GM03348 (cell line): ENCODE data around the gene MFAP4.

Experiments
- DNase-seq: peaks from one replicate; pipeline ENCODE4 v3.0.0; 2012; ENCODE audit warnings: low spot score

Gene MFAP4

DNA sequence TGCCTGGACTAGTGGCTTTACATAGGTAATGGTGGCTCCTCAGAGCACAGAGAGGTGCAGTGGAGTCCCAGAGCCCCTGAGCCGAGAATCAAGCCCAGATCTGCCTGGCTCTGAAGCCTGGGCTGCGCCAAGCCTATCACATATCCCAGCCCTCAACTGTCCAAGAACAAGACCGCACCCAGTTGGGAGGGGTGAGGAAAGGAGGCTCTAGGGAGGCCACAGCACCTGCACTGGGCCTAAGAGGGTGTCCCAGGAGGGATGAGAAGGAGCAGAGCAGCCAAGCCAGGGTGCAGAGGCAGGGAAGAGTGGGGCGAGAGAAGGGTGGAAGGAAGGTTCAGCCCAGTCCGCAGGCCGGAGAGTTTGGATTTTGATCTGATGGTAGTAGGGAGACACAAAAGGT is 23.1 kb upstream of the MFAP4 start:
- DNase-seq: no peak

DNA sequence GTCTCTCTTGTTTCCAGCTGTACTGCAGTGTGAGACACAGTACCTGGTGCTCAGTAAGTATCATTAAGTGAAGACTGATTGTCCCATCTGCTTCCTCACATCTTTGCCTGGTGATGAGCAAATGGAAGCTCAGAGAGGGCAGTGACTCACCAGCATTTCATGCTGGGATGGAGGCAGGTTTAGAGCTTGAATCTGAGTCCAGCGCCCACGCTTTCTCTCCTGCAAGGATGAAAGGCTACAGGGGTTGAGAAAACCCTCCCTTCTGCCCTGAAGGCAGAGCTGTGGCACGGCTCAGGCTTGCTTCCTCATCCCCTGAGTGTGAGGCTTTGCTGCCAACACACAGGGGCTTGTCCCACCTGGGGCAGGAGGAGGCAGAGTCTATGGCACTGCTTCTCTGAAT is 22.5 kb upstream of the MFAP4 start:
- peak; percentile 73 for DNase-seq

DNA sequence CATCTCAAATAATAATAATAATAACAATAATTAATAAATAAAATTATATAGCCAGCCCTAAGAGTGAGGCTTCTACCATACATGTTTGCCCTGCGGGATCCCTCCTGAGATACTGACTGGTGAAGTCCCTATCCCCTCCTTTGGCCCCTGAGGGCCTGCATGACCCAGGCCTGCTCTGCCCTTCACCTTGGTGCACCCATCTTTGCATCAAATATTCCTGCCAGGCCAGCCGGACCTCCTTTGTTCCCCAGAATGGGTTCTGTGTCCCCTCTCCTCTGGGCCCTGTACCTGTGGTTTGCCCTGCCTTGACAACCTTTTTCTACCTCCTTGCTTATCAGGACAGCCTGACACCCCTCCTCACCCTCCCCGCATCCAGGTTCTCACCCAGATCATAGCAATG is 22.1 kb upstream of the MFAP4 start:
- DNase-seq: no peak

DNA sequence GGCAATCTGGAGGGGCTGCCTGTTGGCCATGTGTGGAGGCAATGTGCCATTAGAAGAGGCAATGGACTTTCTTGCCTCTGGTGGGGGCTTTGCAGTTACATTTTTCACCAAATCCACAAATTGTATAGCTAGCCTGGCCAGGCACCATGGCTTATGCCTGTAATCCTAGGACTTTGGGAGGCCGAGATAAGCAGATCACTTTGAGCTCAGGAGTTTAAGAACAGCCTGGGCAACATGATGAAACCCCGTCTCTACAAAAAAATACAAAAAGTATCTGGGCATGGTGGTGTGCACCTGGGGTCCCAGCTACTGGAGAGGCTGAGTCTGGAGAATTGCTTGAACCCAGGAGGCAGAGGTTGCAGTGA is 21.3 kb upstream of the MFAP4 start:
- no peak for DNase-seq

DNA sequence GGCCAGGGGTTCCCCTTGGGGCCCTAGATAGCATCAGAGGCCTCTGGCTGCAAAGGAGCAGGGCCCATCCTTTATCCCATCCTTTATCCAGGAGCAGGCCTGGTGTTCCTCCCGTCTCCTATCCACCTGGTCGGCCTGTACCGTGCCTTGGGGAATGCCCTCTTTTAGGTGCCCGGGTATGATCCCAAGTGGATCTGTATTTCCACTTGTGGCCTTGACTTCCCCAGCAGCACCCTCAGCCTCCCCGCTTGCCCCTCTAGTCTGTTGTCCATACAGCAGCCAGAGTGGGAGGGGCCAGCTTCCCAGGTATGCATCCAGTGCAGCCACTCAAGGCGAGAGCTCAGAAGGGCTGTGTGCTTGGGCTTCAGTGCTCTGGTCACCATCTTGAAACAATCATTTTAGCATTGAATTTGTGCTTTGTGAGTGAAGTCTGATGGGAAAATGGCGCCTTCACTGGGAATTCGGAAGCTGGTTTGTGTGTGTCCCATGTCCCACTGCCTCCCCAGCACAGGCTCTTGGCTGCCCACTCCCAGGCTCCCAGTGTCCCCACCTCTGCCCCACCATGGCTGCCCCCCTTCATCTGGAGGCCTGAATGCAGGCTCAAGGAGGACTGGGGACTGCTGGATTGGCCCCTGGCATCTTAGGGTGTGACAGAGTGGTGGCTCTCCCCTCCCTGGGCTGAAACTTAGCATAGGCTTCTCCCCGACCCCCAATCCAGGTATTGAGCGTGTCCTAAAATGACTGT is 20.8 kb upstream of the MFAP4 start:
- no peak for DNase-seq

DNA sequence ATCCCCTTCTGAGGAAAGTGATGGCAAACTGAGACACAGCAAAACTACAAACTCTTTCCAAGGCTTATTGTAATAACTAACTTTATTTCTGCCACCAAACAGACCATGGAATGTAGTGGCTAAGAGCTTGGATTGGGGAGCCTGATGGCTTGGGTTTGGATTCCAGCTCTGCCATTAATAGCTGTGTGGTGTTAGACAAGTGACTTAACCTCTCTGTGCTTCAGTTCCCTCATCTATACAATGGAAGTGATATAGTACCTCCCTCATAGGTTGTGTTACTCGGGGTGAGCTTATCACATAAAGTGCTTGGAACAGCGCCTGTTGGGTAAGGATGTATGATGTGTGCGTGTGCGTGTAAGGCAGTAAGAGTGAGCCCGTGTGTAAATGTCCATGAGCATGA is 18.1 kb upstream of the MFAP4 start:
- no peak for DNase-seq

DNA sequence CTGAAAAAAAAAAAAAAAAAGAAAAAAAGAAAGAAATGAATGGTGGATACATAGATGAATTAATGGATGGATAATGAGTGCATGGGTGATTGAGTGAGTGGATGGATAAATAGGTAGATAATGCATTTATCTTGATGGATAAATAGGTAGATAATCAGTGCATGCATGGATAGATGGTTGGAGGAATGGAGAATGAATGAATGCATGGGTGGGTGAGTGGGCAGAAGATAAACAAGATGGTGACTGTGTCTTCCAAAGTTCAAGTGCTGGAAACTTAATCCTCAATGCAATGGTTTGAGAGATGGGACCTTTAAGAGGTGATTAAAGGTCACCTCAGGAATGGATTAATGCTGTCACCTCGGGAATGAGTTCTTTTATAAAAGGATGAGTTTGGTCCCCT is 17.3 kb upstream of the MFAP4 start:
- DNase-seq: no peak

DNA sequence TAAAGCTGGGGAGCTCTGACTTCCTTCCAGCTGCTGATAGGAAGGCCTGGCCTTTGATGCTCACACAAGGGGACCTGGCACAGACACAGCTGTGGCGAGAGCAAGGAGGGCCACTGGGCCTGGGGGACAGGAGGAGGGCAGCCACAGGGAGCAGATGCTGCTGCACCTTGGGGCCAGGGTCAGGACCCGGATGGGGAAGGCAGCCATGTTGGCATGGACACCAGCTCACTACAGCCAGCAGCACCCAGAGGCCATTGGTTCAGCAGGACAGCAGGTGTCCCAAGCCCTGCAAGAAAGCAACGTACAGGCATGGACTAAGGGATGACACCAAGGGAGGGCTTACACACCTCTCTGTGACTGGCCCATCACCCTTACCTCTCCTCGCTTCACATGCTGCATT is 16.0 kb upstream of the MFAP4 start:
- no peak for DNase-seq

DNA sequence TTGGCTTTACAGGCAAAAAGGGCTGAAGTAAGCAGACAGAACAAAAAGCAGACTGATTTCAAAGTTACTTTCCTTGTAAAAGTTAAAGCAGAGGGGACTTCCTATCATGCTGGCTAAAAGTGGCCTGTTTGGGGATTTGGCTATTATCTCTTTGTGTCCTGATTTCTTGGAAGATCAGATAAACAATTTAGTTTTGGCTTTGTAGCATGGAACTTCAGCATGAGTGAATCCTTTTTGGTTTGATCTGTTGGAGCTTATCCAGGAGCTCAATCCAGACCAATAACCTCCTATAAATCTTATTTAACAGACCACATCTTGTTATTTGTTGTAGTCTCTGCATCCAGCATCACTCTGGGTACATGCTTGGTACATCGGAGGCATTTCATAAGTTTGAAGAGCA is 15.2 kb upstream of the MFAP4 start:
- DNase-seq: no peak

DNA sequence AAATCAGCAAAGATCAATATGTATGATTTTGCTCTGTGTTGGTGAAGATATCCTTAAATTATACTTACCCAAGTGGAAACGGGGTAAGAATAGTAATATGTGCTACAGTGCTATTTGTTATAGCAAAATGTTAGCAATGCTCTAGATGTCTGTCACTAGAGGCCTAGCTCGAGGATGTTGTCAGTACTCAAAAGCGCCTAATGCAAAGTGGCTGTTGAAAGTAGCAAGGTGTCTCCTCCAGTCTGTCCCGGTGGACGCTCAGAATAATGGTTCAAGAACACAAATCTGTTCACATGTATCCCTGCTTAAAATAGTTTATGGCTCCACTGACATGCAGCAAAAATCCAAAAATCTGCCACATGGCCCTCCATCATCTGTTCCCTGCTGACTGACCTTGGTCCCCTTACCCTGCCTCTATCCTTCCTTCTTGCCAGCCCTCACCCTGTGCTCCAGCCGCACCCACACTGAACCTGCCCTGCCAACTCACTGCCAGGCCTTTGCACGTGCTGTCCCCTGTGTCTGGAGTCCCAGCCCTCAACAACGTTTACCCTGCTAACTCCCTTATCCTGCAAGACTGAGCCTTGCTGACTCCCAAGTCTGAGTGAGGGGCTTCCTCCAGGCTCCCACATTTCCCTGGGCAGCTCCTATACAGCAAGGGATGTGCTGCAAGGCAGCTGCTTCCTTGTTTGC is 14.5 kb upstream of the MFAP4 start:
- DNase-seq: no peak

DNA sequence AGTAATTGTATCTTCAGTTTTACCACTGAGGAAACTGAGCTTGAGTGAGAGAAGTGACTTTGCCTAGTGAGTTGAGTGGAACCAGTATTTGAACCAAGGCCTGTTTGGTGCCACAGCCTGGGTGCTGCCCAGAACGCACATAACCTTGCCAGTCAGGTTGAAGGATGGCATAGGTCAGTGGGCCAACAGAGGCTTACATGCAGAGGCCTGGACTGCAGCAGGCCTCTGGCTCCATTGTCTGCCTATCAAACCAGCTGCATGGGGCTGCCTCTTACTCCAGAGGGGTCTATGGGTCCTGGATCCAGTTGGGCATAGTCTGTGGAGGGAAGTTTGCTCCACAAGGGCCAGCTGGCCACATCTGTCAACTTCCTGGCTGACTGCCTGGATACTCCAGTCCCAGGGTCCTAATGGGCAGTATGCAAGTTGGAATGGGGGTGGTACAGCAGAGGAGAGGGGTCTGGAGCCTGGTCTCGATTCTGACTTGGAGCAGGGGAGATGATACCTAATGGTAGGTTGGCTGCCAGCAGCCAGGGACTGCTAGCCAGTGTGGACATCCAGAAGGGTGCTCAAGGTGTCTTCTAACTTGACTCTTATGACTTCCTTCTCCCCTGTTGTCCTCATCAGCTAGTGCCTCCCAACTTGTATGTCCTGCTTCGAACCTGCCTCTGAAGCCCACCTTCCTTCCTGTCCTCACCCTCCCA is 12.9 kb upstream of the MFAP4 start:
- no peak for DNase-seq

DNA sequence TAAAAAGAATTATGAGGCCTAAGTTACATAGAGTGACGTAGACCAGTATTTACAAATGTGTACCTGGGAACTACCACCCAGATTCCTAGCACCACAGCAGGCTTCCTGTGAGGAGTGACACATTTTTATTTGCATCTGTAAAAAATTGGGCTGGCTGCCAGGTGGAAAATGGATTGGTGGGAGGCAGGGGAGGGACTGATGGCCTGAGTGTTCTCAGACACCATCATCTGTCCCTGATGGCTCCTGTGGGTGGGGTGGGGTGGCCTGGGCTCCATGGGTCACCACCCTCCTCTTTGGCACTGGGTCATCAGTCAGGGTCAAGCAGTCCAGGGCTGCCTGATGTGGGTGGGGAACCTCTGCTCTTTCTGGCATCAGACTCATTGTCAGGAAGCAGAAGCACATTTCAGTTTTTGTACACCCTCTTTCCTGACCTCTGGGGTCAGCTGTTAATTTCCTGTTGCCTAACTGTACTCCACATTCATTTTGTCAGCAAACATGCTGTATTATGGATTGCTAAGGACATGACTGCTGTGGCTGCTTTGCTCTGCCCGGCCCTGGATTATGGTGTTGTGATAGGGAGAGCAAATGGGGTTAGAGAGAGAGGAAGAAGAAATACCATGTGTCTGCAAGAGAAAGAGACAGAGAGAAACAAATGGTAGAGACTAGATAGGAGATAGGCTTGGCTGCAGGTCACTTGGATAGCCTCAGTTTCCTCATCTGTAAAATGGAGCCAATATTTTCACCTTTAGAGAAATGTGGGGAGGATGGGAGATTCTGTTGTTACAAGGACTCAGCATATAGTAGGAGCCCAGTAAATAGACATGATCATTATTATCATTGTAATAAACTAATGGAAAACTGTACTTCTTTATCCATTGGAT is 11.6 kb upstream of the MFAP4 start:
- peak; percentile 36 for DNase-seq

DNA sequence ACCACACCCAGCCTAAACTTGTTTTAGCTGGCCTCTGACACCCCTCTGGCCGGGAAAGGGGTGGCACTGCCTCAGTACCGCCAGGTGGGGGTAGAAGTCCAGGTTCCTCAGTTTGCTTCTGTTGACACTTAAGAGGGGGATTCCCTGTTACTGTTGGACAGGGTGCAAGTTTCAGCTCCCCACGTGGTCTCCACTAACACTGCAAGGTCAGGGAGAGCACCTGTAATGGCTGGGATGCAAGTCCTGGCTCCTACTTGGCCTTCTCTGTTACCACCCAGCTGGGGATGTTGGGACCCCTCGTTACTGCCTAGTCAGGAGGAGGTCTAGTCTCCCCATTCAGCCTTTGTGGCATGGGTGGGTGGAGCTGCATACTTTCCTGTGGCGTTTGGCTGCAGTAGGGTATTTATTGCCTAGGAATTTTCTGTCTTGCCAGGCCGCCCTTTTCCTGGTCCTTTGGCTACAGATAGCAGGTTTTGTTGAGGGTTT is 10.6 kb upstream of the MFAP4 start:
- no peak for DNase-seq

DNA sequence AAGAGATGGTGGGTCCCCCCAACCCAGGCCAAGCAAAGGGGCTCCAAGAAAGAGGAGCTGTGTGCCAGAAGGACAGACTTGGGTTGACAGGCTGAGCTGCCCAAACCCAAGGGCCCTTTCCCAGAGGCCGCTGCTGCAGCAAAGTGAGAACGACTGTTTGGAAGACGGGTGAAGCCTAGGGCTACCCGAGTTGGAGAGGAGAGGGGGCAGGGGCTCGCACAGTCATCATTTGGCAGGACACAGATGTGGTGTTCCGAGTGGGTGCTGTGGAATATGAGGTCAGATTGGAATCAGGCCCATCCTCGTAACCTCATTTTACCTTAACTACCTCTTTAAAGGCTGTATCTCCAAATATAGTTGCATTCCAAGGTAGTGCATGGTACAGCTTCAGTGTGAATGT is 5.3 kb upstream of the MFAP4 start:
- no peak for DNase-seq

DNA sequence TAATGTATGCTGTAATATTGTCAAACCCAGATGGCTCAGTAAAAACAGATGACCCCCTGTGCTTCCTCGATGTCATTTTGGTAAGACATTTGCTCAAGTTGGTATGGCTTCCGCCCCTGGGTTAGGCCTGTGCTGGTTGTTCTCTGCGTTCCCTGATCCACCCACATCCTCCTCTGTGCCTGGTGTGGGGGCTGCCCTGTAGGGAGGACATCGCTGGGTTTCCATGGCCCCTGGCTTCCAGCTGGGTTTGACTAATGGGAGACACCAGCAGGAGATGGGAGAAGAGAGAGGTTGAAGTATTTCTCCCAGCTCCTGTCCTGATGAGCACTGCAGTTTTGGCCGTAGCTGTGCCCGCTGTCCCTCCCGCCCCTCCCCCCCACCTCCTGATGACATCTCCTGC is 4.4 kb upstream of the MFAP4 start:
- DNase-seq: no peak

DNA sequence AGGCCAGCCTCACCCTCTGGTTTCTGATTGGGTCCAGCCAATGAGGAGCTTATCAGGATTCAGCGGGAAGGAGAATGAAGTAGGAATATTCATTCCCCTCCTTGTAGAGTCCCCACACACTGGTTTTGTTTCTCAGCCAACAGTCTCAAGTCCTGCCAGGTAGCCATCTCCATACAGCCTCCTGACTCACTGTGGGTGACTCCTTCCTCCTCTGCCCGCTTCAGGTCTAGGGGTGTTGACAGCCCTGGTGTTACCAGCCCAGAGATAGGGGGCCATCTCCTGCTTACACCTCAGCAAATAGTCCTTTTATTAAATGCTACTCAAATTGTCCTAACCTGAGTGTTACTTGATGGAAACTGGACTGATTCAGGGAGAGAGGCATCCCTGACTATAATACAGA is 4.0 kb upstream of the MFAP4 start:
- no peak for DNase-seq

DNA sequence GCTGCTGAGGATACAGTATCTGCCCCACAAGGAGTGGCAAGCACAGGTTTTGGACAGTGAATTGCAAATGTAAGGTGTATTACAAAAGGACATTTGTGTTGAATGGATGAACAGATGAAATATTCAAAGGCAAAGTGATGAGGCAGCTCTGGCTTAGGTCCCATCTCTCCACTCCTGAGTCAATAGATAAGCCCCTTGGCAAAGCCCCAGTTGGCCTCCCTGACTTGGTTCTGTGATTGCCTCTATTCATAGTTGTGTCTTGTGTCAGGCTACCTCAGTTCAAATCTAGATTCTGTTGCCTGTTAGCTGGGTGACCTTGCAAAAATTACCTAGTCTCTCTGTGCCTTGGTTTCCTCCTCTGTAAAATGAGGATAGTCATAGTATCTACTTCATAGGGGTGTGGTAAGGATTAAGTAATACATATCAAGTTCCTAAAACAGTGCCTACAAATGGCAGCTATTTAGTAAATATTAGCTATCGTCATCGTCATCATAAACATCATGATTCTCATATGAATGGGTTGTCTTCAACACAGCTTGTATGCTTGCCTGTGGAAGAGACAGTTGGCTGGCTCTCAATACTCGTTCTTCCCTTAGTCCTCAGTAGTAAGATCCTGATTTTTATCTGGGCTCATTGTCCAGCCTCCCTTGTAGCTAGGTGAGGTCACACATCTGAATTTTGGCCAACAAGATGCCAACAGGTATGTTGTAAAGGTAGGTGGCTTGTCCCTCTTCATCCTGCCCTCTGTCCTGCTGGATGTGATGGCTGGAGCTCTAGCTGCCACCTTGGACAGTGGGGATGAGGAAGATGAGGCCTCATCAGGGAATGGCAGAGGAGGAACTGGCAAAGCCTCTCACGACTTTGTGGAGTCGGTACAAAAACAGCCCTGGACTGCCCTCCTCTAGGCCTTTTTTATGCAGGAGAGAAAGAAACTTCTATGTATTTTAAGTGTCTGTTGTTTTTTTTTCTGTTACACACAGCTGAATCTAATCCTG is 2.1 kb upstream of the MFAP4 start:
- no peak for DNase-seq

DNA sequence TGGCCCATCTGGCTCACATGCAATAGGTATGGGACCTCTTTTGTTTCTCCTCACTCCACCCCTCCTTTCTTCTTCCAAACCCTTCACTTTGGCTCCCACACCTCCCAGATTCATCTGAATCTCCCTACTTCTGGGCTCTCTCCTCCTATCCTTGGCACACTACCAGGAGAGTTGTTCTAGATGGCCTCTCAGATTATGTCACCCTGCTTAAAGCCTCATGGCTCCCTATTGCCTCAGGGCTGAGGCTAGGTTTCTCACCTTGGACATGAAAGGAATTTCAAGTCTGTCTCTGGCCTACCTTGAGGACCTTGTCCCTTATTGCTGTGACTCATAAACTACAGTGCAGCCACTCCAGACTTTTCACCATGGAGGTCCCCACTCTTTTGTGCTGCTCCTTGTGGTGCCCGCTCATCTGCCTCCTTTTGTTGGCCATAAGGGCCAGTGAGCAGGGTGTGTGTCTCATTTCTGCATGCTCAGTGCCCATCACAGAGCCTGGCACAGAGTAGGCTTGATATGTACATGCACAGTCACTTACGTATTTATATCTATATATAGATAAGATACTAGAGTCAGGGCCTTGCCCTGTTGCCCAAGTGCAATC is 1.0 kb upstream of the MFAP4 start:
- peak; percentile 76 for DNase-seq

DNA sequence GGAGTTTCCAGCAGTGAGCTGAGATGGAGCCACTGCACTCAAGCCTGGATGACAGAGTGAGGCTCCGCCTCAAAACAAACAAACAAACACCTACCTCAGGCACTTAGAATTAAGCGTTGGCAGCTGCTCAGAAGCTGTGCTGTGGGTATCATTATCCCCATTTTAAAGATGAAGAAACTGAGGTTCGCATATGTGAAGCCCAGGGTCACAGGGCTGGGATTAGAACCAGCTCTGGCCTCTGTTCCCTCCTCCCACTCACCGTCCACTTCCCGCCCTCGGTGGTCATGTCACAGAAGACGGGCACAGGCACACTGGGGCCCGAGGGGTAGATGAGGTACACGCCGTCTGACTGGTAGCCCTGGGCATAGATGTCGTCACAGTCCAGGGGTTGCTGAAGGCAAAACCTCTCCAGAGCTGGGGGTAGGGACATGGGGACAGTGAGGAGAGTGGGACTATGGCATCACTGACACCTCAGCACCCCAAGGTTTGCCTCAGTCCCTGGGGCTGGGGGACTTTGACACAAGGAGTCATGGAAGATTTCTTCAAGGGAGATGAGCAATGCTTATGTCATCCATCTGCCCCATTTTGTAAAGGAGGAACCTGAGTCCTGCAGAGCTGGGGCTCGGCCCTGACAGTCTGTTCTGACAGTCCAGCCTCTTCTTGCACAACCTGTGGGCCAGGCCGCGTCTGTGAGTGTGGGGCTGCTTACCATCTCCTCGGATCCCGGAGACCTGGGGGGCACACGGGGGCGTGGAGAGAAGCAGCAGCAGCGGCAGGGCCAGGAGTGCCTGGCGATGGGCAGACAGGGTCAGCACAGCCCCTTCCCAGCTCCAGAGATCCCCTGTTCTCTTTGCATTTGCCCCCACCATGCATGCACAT is 700 bp downstream of the MFAP4 start:
- peak; percentile 84 for DNase-seq
